ENCODE results near the gene SSU72.

Gene SSU72

DNA sequence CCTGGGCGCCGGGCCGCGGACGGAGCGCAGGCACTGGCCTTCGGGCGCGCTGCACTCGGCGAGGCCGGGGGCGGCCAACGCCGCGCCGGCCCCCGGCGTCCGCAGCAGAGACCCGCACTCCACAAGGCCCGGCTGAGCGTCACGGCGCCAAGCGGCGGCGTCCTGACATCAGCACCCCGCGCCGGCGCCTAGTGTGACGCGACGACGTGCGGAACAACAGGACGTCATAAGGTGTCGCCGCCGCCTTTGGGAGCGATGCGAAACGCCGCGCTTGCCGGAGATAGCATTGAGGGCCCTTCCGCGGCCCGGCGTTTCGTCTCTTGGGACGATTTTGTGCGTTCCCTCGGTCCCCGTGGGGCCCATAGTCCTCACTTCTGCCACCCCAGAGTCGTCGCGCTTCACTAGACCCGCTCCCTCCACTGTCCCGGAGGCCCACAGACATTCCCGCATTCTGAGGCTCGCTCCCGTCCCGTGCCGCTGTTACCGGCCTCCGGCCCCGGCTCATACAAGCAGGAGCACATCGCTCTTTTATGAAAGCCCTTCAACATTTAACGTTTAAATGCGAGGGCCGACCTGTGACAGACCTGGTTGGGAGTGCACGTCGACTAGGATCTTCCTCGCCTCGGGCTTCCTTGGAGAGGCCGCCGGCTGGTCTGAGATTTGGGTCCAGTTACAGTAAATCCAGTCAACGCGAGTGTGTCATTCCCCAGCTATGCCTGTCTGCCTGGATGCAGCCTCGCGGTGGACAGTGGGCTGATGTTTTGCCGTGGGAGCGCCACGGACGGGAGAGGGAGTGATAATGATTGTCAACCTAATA lies at the start of gene SSU72:
Gene SSU72 (minus strand): TSS at position 143 of the 817 bp plus-strand sequence. CDS start 306 bp downstream, outside the sequence.
- peak; percentile 95 for DNase-seq

DNA sequence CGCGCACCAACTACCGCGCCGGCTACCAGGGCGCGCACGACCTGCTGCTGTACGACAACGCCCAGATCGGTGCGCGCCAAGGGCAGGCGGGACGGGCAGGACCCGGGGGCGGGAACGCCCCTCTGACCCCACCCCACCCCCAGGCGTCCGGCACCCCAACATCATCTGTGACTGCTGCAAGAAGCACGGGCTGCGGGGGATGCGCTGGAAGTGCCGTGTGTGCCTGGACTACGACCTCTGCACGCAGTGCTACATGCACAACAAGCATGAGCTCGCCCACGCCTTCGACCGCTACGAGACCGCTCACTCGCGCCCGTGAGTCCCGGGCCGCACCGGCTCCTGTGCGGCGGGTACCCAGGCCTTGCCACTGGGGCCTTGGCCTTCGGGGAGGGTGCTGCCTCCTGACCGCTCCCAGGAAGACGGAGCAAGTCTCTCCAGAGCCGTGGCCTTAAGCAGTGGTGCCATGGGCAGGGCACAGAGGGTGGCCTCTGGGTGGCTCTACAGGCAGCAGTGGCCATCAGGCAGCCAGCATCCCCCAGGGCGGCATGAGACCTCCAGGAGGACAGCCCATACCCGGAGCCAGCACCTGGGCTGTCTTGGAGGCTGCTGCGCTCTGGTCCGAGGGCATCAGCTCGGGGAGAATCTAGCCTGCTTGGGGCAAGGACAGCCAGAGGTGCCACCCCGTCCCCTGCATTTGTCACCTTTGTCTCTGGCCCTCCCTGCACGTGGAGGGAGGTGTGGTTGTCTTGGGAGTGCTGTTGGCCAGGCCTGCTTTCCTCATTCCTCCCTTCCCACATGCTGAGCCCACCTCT lies 49.2 kb upstream of the SSU72 start:
- DNase-seq: no peak

DNA sequence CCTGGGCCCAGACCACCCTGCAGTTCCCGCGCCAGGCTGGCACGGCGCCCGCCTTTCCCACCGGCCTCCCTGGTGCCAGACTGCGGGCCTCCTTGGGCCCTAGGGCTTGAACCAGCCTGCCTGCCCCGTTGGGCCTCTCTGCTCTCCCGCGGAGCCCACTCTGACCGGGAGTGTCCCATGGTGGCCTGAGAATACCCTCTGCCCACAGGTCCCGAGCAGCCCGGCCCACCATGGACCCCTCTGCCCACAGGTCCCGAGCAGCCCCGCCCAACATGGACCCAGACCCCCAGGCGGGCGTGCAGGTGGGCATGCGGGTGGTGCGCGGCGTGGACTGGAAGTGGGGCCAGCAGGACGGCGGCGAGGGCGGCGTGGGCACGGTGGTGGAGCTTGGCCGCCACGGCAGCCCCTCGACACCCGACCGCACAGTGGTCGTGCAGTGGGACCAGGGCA lies 48.5 kb upstream of the SSU72 start:
- DNase-seq: no peak

DNA sequence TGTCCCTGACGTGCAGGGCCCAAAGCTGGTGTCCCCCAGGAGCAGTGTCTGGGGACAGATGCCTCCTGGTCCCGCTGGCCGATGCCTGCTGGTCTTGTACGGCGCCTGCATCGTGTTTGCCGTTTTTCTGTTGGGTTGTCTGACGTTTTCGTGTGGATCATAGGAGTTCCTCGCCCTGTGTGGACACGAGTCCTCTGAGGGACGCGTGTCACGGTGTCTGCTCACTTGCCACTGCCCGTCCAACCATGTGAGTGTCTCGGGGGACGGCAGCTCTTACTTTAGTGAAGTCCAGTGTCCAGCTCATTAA lies 48.1 kb upstream of the SSU72 start:
- no peak for DNase-seq

DNA sequence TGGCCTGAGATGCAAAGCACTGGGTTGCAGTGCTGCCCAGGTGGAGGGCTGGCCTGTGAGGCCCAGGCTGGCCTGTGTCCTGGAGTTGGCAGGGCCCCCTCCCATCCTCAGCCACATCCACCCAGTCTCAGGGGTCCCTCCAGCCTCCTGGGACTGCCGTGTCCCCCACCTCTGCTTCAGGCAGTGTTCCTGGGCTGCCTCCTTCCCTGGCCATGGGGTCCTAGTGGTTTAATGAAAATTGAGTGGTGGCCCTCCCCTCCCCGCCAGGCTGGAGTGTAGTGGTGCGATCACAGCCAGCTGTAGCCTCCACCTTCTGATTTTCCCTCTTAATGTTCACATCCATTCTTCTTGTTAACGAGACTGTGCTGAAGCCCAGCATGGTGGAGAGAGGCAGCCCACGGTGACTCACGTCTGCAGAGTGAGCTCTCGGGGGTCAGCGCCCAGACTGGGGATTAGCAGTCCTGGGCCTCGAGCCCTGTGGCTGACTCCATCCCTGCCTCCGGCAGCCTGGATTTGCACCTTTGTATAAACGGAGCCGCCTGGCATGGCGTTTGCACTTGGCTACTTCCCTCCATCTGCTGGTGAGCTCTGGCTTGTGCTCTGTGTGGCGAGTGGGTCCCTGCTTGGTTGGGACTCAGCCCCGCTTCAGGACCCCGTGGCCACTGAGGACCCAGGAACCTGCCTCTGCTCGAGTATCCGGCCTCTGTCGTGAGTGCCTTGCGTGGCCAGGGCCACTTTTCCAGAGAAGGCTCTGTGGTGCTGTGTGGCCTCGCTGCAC lies 47.5 kb upstream of the SSU72 start:
- no peak for DNase-seq

DNA sequence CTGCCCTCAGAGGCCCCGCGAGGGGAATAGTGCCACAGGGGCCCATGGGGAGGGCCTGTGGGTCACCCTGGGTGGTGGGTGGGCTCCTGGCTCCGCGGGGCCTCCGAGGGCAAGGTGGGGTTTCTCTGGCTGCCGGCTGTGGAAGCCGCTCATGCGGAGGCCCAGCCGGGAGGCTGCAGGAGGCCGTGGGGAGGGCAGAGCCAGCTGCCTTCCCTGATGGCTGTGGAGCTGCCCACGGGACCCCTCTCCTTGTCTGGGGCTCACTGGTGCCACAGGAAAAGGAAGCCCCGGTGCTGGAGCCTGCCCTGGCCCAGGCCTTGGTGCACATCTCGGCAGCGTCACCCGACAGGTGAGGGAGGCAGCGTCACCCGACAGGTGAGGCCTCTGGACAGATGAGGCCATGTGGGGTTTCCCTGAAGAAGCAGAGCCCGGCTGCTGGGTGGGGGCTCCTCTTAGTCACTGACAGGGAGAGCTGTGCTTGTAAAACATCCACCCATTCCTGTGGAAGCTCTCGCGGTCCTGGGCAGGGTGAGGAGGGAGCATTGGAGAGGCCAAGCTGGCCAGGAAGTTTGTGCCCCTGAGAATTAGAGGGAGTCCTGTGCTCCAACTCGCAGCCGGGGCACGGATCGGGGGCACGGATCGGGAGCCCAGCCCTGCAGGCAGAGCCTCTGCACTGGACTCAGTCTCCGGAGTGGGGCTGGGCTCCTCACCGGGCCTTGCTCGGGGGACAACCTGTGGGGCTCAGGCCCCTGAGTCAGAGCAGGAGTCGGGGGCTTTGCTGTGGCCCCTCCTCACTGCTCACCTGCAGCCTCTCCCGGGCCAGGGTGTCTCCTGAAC lies 46.7 kb upstream of the SSU72 start:
- DNase-seq: no peak

DNA sequence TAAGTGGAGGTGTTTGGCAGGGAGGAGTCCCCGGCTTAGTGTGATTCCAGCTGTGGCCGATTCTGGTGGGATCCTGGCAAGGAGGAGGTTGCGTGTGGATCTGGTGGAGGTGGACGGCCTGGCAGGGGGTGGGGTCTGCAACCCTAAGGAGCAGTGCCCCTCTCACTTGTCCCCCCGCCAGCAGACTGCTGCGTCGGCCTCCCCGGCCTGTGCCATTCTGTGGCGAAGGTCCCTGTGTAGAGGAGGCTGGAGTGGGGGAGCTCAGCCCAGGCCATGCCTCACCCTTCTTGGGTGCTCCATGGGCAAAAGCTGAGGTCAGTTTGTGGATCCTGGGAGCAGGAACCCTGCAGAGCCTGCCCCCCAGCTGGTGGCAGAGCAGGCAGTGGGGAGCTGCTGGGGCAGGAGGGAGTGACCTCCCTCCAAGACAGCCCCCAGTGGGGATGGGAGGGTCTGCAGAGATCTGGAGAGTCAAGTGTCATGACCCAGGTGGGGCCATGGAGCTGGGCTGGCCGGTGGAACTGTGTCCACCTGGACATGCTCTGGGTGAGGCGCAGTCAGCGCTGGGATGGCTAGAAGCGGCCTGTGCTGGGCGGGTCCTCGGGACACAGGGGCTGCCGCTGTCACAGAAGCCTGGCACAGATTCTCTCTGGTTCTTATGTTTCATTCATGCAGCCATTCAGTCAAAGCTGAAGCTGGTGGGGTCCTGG lies 45.9 kb upstream of the SSU72 start:
- no peak for DNase-seq

DNA sequence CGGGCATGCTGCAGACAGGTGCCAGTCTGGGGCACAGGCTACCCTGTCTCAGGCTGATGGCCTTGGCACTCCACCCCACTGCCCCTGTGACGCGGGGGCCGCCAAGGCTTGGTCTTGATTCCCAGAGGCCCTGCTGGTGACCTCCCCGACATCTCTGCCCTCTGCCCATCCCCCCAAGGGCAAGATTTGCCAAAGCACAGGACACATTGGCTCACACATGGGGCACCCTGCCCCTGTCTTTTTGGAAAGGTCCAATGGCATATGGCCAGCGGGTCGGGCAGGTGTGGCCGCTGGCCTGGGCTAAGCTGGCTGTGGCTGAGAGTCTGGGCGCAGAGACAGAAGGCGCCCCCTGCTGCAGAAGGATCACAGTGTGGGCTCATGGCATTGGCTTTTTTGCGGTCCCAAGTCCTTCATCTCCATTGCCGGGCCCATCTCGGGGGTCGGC lies 45.3 kb upstream of the SSU72 start:
- no peak for DNase-seq

DNA sequence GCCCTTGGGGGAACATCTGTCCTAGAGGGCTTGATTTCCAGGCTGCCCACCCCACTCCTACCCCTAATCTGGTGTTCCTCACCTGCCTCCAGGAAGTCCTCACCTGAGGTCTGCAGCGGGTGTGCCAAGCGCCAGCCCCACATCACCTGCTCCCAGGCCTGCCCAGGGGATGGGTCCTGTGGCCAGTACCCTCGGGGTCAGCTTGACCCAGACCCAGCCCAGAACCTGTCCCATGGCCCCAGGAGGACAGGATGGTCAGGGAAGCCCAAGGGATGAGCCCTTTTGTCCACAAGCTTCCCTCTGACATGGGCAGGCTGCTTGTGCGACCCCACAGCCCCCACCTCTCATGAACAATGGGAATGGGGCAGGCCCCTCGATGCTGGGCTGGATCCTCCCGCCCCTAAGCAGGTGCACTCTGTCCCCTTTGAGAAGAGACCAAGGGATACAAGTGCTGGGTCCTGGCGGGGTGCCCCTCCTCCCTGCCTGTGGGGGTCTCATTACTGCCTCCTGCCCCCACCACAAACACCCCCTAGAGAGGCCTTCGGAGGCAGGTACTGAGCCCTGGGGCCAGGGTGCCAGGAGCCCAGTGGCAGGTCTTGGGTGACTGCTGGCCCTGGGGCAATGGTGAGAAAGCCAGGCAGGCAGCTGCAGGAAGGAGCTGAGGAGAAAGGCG lies 43.9 kb upstream of the SSU72 start:
- DNase-seq: no peak

DNA sequence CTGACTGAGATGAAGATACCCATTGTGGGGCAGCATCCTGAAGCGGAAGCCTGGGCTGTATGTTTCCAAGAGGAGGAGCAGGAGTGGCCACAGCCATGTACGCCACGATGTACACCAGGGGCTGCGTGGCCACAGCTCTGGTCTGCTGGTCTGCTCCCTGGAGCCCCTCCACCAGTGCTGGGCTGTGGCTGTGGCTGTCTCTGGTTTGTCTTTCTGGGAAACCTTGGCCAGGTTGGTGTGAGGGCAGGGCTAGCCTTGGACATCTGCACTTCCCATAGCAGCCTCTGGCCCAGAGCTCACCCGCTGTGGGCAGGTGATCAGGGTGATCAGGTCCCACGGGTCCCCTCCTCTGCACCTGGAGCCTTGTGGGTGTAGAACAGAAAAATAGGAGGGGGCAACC lies 43.3 kb upstream of the SSU72 start:
- no peak for DNase-seq

DNA sequence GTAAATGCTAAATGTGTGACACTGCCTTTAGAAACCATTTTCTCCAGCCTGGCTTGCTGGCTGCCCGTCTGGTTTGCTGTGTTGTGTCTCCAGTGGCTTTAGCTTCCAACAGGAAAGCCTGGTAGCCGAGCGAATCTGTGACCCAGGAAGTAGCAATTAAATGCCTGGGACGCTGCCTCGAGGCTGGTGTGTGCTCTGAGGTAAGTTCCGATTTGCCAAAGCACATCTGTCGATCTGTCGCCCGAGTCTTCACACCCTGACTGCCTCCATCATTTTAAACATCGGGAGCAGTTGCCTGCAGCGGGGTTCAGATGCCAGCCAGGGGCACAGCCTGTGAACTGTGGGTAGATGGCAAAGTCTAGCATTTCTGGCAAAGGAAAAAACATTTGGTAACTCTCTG lies 42.9 kb upstream of the SSU72 start:
- DNase-seq: no peak

DNA sequence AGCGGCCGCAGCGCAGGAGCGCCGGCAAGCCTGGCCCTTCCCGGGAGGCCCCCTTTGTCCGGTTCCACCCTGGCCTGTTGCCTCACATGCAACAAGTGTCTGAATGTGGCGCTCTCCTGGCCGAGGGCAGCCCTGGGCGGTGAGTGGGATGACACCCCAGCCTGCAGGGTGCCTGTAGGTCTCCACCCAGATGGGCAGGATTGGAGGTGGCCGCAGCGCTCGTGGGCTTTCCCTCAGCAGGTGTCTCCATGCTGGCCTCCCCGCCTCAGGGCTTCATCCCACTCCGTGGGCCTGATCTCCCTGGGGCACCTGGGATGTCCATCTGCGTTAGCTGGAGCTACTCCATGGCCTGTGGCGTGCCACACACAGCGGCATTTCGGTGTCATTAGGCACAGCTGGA lies 42.2 kb upstream of the SSU72 start:
- DNase-seq: no peak

DNA sequence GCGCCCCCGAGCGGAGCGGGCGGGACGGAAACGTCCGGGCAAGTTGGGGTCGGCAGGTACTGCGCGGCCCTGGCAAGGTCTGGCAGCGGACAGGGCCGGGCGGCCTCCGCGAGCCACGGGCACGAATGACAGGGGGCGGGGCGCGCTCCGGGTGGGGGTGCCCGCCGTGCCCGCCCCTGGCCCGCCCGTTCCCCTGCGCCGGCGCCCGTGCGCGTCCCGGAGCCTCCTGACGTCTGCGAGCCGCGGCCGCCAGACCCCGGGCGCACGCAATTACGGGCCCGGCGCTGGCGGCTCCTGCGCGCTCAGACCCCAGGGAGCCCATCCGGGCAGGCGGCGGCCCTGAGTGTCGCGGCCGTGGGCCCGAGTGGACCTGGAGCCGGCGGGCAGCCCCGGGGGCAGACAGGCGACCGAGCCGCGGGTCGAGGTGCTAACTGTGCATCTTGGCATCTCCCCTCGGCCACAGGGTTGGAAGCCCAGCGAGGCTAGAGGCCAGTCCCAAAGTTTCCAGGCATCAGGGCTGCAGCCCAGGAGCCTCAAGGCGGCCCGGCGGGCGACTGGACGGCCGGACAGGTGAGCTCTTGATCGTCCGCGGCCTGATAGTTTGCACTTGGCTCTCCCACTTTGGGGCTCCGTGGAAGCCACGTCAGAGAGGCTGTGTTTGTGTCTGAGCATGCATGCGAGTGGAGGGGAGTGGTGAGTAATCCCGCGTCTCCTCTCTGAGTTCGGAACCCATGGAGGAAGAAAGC lies 41.6 kb upstream of the SSU72 start:
- DNase-seq: peak; percentile 65

DNA sequence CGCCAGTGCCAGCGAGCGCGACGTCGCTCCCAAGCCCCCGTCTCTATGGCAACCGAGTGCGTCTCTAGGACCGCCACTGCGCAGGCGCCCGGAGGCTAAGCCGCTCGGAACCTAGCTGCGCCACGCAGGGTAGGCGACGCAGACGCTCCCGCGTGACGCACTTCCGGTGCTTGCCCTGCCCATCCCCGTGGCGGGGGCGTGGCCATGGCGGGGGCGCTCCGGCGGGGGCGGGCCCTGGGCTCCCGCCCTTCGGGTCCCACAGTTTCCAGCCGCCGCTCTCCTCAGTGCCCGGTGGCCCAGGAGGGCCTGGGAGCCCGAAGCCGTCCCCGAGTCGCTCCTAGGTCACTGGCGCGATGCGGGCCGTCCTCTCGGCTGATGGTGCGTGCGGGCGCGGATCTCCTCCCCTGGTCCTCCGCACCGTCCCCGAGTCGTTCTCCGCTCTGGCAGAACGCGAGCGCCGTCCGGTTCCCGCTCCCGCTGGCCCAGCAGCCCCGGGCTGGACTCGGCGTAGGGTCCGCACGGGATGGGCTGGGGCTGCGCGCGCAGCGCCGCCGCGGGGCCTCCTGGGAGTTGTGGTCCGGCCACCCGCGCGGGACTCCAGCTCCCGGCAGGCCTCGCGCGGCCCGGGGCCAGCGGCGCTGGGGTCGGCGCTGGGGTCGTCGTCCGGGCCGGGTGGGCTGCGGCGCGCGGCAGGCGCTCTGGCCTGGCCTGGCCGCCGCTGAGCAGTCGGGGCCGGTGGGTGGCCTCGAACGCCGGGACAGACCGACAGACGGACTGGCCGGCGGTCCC lies 40.8 kb upstream of the SSU72 start, which contains the start of gene MIB2:
Gene MIB2 (plus strand): TSS at position 245 of the 789 bp plus-strand sequence. CDS start 7,953 bp downstream, outside the sequence.
- peak; percentile 97 for DNase-seq

DNA sequence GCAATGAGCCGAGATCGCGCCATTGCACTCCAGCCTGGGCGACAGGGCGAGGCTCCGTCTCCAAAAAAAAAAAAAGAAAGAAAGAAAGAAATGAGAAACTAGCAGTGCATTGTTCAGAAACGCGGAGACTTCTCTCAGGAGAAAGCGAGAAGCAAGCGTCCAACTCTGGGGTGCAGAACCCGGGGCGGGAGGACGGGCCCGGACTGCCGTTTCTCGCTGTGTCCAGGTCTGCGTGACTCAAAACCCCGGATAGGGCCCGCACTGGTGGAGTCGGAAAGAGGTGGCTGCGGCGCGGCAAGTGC lies 40.2 kb upstream of the SSU72 start:
- DNase-seq: no peak

DNA sequence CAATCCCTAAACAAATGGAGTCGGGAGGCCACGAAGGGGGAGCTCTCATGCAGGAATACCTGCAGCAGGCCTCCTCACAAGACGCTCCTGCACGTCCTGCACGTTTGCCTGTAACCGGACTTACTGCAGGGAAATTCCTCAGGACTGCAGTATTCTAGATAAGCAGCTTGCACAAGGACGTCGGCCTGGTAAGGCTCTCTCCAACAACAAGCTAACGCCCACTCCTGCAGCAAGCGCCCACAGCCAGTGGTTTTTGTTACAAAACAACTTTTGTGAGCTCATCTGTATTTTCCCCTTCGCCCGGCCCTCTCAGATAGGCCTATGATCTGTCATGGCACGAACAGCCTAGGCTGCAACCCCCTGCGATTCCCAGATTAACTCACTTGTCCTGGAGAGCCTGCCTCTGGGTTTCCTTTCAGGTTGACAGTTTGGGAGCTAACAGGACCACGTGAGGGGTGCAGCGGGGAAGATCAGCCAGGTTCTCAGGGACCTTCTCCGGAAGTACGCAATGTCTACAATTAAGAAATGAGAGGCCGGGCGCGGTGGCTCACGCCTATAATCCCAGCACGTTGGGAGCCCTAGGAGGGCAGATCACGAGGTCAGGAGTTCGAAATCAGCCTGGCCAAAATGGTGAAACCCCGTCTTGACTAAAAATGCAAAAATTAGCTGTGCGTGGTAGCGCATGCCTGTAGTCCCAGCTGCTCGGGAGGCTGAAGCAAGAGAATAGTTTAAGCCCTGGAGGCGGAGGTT lies 39.7 kb upstream of the SSU72 start:
- peak; percentile 69 for DNase-seq

DNA sequence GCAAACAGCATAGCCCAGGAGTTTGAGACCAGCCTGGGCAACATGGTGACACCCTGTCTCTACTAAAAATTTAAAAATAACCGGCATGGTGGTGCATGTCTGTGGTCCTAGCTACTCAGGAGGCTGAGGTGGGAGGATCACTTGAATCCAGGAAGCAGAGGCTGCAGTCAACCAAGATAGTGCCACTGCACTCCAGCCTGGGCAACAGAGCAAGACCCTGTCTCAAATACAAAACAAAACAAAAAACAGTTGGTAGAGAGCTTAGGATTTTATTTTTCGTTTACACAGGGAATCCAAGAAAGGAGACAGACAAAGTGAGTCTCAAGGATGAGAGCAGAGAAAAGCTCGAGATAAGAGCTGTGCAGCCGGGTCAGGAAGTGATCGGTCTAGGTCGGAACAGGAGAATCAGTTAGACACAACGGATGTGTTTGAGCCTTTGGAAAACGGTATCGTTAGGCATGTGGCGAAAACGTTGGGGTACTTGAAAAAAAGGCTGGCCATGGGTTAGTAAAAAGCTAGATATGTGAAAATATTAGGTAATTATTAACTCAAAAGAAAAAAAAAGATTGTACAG lies 38.9 kb upstream of the SSU72 start:
- DNase-seq: no peak

DNA sequence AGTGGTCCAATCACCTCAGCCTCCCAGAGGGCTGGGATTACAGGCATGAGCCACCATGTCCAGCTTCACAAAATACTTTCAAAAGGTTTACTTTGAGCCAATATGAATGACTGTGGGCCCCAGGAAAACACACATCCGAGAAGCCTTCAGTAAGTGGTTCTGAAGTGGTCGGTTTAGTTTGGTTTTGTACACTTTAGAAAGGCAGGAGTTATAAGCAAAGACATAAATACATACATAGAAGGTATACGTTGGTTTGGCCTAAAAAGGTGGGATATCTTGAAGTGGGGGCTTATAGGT lies 37.4 kb upstream of the SSU72 start:
- DNase-seq: no peak

DNA sequence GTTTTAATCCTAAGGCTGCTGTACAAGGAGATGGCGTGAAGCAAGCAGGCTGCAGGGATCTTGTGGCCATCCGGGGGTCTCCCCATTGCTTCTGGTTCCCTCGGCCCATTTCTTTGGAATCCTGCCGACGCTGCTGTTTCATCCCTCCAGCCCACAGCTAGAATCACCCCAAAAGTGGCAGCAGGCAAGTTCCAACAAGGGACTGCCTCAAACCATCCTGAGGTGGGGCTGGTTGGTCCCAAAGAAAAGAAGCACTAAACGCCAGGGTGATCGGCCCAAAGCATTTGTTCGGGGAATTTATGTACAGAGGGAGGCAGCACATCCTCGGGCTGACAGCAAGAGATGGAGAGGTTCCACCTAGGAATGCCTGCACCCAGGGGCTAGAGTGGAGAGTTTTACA lies 36.1 kb upstream of the SSU72 start:
- no peak for DNase-seq
